ENCODE data around the gene DSTN.

Gene DSTN

GRCh38 chr20:17562804-17563305, 7.0 kb upstream of the DSTN start:
- Histone ChIP-seq H3K27me3 (ENCODE audit: insufficient read depth, poor library complexity, severe bottlenecking) (no peaks in the 10 kb centered on the region), H3K27ac (replicated peaks) (no peak overlapping the region), H3K4me3 (replicated peaks; ENCODE audit: insufficient read depth, low read length) (no peak overlapping the region)
- DNase-seq (ENCODE audit: low read depth in 1 of 2, low spot score in 1 of 2) = no peak
- TF ChIP-seq CTCF (IDR thresholded peaks at IDR 0.05; ENCODE audit: insufficient read depth, low read length) (no peak), SPI1 (IDR thresholded peaks at IDR 0.05; ENCODE audit: borderline replicate concordance, low read depth) (no peak), GABPA (IDR thresholded peaks at IDR 0.05; ENCODE audit: low read depth) (no peak), POLR2AphosphoS5 (IDR thresholded peaks at IDR 0.05; ENCODE audit: low read depth) (no peak), REST (IDR thresholded peaks at IDR 0.05; ENCODE audit: insufficient replicate concordance, low read depth) (no peak)

- no peaks in the 10 kb centered on the region for H3K27me3 ChIP-seq (ENCODE audit: insufficient read depth, poor library complexity, severe bottlenecking)
- H3K27ac ChIP-seq (replicated peaks) = no peak overlapping the region
- TF ChIP-seq POLR2AphosphoS5 (IDR thresholded peaks at IDR 0.05; ENCODE audit: low read depth) (no peak), GABPA (IDR thresholded peaks at IDR 0.05; ENCODE audit: low read depth) (no peak), SPI1 (IDR thresholded peaks at IDR 0.05; ENCODE audit: borderline replicate concordance, low read depth) (no peak), REST (IDR thresholded peaks at IDR 0.05; ENCODE audit: insufficient replicate concordance, low read depth) (no peak), CTCF (IDR thresholded peaks at IDR 0.05; ENCODE audit: insufficient read depth, low read length) (no peak)
Observed at GRCh38 chr20:17565169-17565845, 4.6 kb upstream of the DSTN start.

GRCh38 chr20:17566345-17566744, 3.5 kb upstream of the DSTN start:
- no peak overlapping the region for H3K4me3 ChIP-seq (replicated peaks; ENCODE audit: insufficient read depth, low read length)
- H3K27ac ChIP-seq (replicated peaks) = no peak overlapping the region
- H3K27me3 ChIP-seq (ENCODE audit: insufficient read depth, poor library complexity, severe bottlenecking) = no peaks in the 10 kb centered on the region
- TF ChIP-seq GABPA (IDR thresholded peaks at IDR 0.05; ENCODE audit: low read depth) (no peak), POLR2AphosphoS5 (IDR thresholded peaks at IDR 0.05; ENCODE audit: low read depth) (no peak), REST (IDR thresholded peaks at IDR 0.05; ENCODE audit: insufficient replicate concordance, low read depth) (no peak), SPI1 (IDR thresholded peaks at IDR 0.05; ENCODE audit: borderline replicate concordance, low read depth) (no peak), CTCF (IDR thresholded peaks at IDR 0.05; ENCODE audit: insufficient read depth, low read length) (no peak)
- no peak for DNase-seq (ENCODE audit: low read depth in 1 of 2, low spot score in 1 of 2)

More at GRCh38 chr20:17565169-17565845, 4.6 kb upstream of the DSTN start:
- H3K4me3 ChIP-seq (replicated peaks; ENCODE audit: insufficient read depth, low read length) = no peak overlapping the region
- no peak for DNase-seq (ENCODE audit: low read depth in 1 of 2, low spot score in 1 of 2)

Measured in HL-60 (cell line).